ENCODE results near the gene TAF4B. TPM values are rescaled to one million over a fixed set of nuclear protein-coding genes. Genes with fewer than 3 reads are reported as not detected.

TAF4B gene
- total RNA-seq, 2 donors from 2014 or later = 2.4 to 3.1 TPM

GRCh38 chr18:26335571-26336487 is 109.6 kb downstream of the TAF4B start:
- H3K9me3 ChIP-seq = no peaks in the 10 kb centered on the region
- peaks cover 0 to 19% of the 10 kb centered on the region in 2 donors for H3K4me1 ChIP-seq
- H3K4me3 ChIP-seq = no peak overlapping the region
- peak overlapping the region in 1 of 2 donors; percentile 3 for H3K27ac ChIP-seq
- no peak for TF ChIP-seq CTCF (IDR thresholded peaks at IDR 0.05)
- DNase-seq (ENCODE audit: low spot score) = no peak
- H3K36me3 ChIP-seq = no peaks in the 10 kb centered on the region
- no peaks in the 10 kb centered on the region for H3K27me3 ChIP-seq

DNA sequence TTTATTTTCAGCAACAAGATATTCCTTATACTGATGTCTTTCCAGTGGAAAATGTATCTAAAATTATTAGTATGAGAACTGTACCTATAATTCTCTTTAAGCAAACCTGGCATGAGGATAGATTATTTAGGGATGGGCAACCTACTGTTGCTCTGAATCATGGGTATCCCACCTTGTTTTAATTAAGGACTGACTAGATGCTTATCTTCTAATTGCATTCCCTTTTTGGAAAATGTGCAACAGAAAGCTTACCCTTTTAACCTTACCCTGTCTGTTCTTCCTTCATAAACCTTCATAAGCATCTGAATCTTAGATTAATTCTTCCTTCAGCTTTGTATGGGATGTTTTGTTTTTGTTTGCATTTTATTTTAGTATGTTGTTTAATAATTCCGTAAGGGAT is 110.3 kb downstream of the TAF4B start:
- no peaks in the 10 kb centered on the region for H3K27me3 ChIP-seq
- H3K36me3 ChIP-seq = no peaks in the 10 kb centered on the region
- H3K4me1 ChIP-seq = peaks cover 0 to 19% of the 10 kb centered on the region in 2 donors
- no peaks in the 10 kb centered on the region for H3K9me3 ChIP-seq
- no peak for TF ChIP-seq CTCF (IDR thresholded peaks at IDR 0.05)
- H3K4me3 ChIP-seq = no peak overlapping the region
- H3K27ac ChIP-seq = no peak overlapping the region
- DNase-seq (ENCODE audit: low spot score) = no peak

- no peaks in the 10 kb centered on the region for H3K4me1 ChIP-seq
- H3K27ac ChIP-seq = no peak overlapping the region
- DNase-seq (ENCODE audit: low spot score) = no peak
- TF ChIP-seq CTCF (IDR thresholded peaks at IDR 0.05) = no peak
- no peaks in the 10 kb centered on the region for H3K27me3 ChIP-seq
- no peaks in the 10 kb centered on the region for H3K36me3 ChIP-seq
- H3K9me3 ChIP-seq = peaks cover 0 to 19% of the 10 kb centered on the region in 2 donors
- H3K4me3 ChIP-seq = no peak overlapping the region
These were observed 116.4 kb downstream of the TAF4B start for GRCh38 chr18:26342646-26343045.

DNA sequence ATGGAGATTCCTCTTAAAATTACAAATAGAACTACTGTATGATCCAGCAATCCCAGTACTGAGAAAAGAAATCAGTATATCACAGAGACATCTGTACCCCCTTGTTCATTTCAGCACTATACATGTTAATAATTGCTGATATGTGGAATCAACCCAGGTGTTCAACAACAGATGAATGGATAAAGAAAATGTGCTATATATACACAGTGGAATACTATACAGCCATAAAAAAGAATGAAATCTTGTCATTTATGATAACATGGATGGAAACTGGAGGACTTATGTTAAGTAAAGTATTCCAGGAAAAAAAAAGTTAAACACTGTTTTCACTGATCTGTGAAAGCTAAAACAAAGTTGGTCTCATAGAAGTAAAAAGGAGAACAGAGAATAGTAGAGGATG is 124.7 kb downstream of the TAF4B start:
- no peak for TF ChIP-seq CTCF (IDR thresholded peaks at IDR 0.05)
- Histone ChIP-seq H3K4me1 (no peaks in the 10 kb centered on the region), H3K36me3 (no peaks in the 10 kb centered on the region), H3K9me3 (peaks cover 0 to 25% of the 10 kb centered on the region in 2 donors), H3K27ac (no peak overlapping the region), H3K27me3 (no peaks in the 10 kb centered on the region), H3K4me3 (no peak overlapping the region)
- no peak for DNase-seq (ENCODE audit: low spot score)

- no peak overlapping the region for H3K27ac ChIP-seq
- no peaks in the 10 kb centered on the region for H3K4me1 ChIP-seq
- H3K27me3 ChIP-seq = no peaks in the 10 kb centered on the region
- TF ChIP-seq CTCF (IDR thresholded peaks at IDR 0.05) = no peak
- no peak for DNase-seq (ENCODE audit: low spot score)
- no peaks in the 10 kb centered on the region for H3K9me3 ChIP-seq
- no peak overlapping the region for H3K4me3 ChIP-seq
- H3K36me3 ChIP-seq = no peaks in the 10 kb centered on the region
These were observed 130.0 kb downstream of the TAF4B start for GRCh38 chr18:26356045-26356785.
